Endothelial cell of umbilical vein (primary cell): Measurements from ENCODE around the gene BPHL. TPM values are rescaled to one million over a fixed set of nuclear protein-coding genes. Genes with fewer than 3 reads are reported as not detected.

ENCODE experiments used
- BruUV-seq: library from RNA; stranded (reverse); fragments of 400-500 nt; replicated peaks from 2 replicates; lab custom pipeline; 2021; lab: Mats Ljungman, UMichigan
- CTCF ChIA-PET: fragments of 300-600, 350-600 bp; sonication (Branson Sonifier 250); formaldehyde crosslinking; loops from one replicate; lab custom pipeline; 2021; ENCODE audit warnings: antibody characterized with exemption, inconsistent platforms; lab: Charles Lee
- POLR2A ChIA-PET: fragments of 300-600, 350-600 bp; sonication (Branson Sonifier 250); formaldehyde crosslinking; loops from one replicate; lab custom pipeline; 2021; ENCODE audit warnings: antibody characterized with exemption, inconsistent platforms; lab: Charles Lee
- DNase-seq: peaks from one replicate; pipeline ENCODE4 v3.0.0-alpha.2; 2011; ENCODE audit warnings: low read depth, low spot score
- FAIRE-seq: peaks from 2 replicates; lab custom pipeline; 2011; peaks lifted over from hg19 to GRCh38; lab: Jason Lieb, UNC
- H2AFZ ChIP-seq: 2 replicates; pipeline ENCODE4 v1.6.0; 2012; ENCODE audit warnings: low read depth, low read length, control low read depth, inconsistent platforms
- H3K27ac ChIP-seq: 2 replicates; pipeline ENCODE4 v1.5.1; 2011; ENCODE audit warnings: low read depth, mild to moderate bottlenecking, control low read depth, low read length, moderate library complexity; ENCODE audit not compliant: insufficient read depth
- H3K27me3 ChIP-seq, 2 experiments: 2 replicates each; pipeline versions ENCODE4 v1.6.0 to v1.6.1; 2011; ENCODE audit warnings: low read length in 2 of 2, mixed read lengths in 1 of 2; ENCODE audit not compliant: control insufficient read depth in 2 of 2, insufficient read depth in 2 of 2
- H3K36me3 ChIP-seq, 2 experiments: 2 replicates in 1 of 2; 3 replicates in 1 of 2; pipeline ENCODE4 v1.5.1; 2011; ENCODE audit warnings: low read length in 2 of 2, mild to moderate bottlenecking in 1 of 2, moderate library complexity in 1 of 2; ENCODE audit not compliant: control insufficient read depth in 2 of 2, insufficient read depth in 2 of 2; ENCODE audit errors: extremely low read depth in 1 of 2
- H3K4me1 ChIP-seq: 3 replicates; pipeline ENCODE4 v1.5.1; 2011; ENCODE audit warnings: mild to moderate bottlenecking, low read length; ENCODE audit not compliant: control insufficient read depth, insufficient read depth; ENCODE audit errors: extremely low read depth
- H3K4me2 ChIP-seq: 2 replicates; pipeline ENCODE4 v1.6.1; 2011; ENCODE audit warnings: low read length, control low read depth, mixed read lengths; ENCODE audit not compliant: insufficient read depth
- H3K4me3 ChIP-seq, 3 experiments: fragments of 200-600 bp in 1 of 3; sonication (generic), shearing (Covaris generic) in 1 of 3; replicated peaks in 1 of 3; 2 replicates each; pipeline ENCODE4 v1.5.1; 2011 to 2016; ENCODE audit warnings: control low read depth in 3 of 3, low read length in 3 of 3, mild to moderate bottlenecking in 2 of 3, inconsistent platforms in 1 of 3, low read depth in 1 of 3, moderate library complexity in 1 of 3; ENCODE audit not compliant: insufficient read depth in 1 of 3
- H3K79me2 ChIP-seq: 2 replicates; pipeline ENCODE4 v1.6.0; 2012; ENCODE audit warnings: low read length, inconsistent platforms; ENCODE audit not compliant: control insufficient read depth, insufficient read depth
- H3K9ac ChIP-seq: replicated peaks from 2 replicates; pipeline ENCODE3; 2011; ENCODE audit warnings: low read length, control low read depth; ENCODE audit not compliant: insufficient read depth; ENCODE audit errors: extremely low read depth
- H3K9me1 ChIP-seq: replicated peaks from 3 replicates; pipeline ENCODE4 v1.6.0; 2011; ENCODE audit warnings: mild to moderate bottlenecking, low read length; ENCODE audit not compliant: control insufficient read depth, insufficient read depth; ENCODE audit errors: extremely low read depth
- H3K9me3 ChIP-seq: replicated peaks from 2 replicates; pipeline ENCODE4 v1.5.1; 2012; ENCODE audit warnings: low read length, inconsistent platforms; ENCODE audit not compliant: control insufficient read depth, insufficient read depth
- H4K20me1 ChIP-seq: replicated peaks from 2 replicates; pipeline ENCODE3; 2011; ENCODE audit warnings: mild to moderate bottlenecking, low read length; ENCODE audit not compliant: control insufficient read depth, insufficient read depth; ENCODE audit errors: extremely low read depth
- CTCF ChIP-seq, 2 donors: IDR thresholded peaks; 1 replicate in 1 of 2; 2 replicates in 1 of 2; pipeline ENCODE4 v1.5.1; 2011; ENCODE audit warnings: low read length in 2 of 2, mild to moderate bottlenecking in 2 of 2, moderate library complexity in 2 of 2, control low read depth in 1 of 2, inconsistent platforms in 1 of 2, low read depth in 1 of 2; ENCODE audit not compliant: insufficient read depth in 1 of 2; ENCODE audit errors: extremely low read depth in 1 of 2
- EZH2 ChIP-seq: IDR thresholded peaks from 2 replicates; pipeline ENCODE4 v1.6.1; 2012; ENCODE audit warnings: borderline replicate concordance, low read depth, mild to moderate bottlenecking, moderate library complexity, low read length, inconsistent platforms; ENCODE audit not compliant: severe bottlenecking
- FOS ChIP-seq: IDR thresholded peaks from 2 replicates; pipeline ENCODE4 v1.6.1; 2011; ENCODE audit warnings: mild to moderate bottlenecking, low read length, moderate library complexity, borderline replicate concordance; ENCODE audit not compliant: insufficient read depth
- GATA2 ChIP-seq: IDR thresholded peaks from 2 replicates; pipeline ENCODE4 v1.7.0; 2011; ENCODE audit warnings: low read depth, mild to moderate bottlenecking, moderate library complexity, mixed read lengths, low read length; ENCODE audit not compliant: insufficient read length, insufficient read depth
- JUN ChIP-seq: IDR thresholded peaks from 2 replicates; pipeline ENCODE4 v1.6.1; 2011; ENCODE audit warnings: borderline replicate concordance, low read depth; ENCODE audit not compliant: insufficient read length, insufficient read depth
- MAX ChIP-seq: IDR thresholded peaks from 2 replicates; pipeline ENCODE4 v1.6.1; 2011; ENCODE audit not compliant: insufficient read depth, insufficient read length
- MYC ChIP-seq: IDR thresholded peaks from one replicate; pipeline ENCODE4 v1.6.1; 2011; ENCODE audit warnings: mild to moderate bottlenecking, low read depth, low read length
- POLR2A ChIP-seq: IDR thresholded peaks from 2 replicates; pipeline ENCODE4 v1.6.1; 2012; ENCODE audit warnings: low read depth, mild to moderate bottlenecking, control low read depth, low read length
- POLR2AphosphoS5 ChIP-seq: IDR thresholded peaks from 2 replicates; pipeline ENCODE4 v1.6.1; 2012; ENCODE audit warnings: low read depth, mild to moderate bottlenecking, control low read depth, low read length, moderate library complexity; ENCODE audit not compliant: insufficient read depth
- dilution Hi-C: fragments of 300-500 bp; cut with MboI; formaldehyde crosslinking; loops from one replicate; pipeline ENCODE4 v1.15.0; 2019; ENCODE audit warnings: low sequenced_read_pairs; ENCODE audit not compliant: extremely low pct_ligation_motif_present
- intact Hi-C: fragments of 100-400 bp; cut with micrococcal nuclease; formaldehyde crosslinking; loops from one replicate; pipeline ENCODE4 v1.10.0; 2022
- polyA plus RNA-seq, 4 experiments: library from polyadenylated mRNA; depleted of rRNA in 3 of 4; stranded (reverse) in 3 of 4; unstranded in 1 of 4; fragments of >200 nt; gene quantifications; 2 replicates each; pipeline versions ENCODE4 v1.2.1 to v1.2.3, GENCODE V29; 2011 to 2012; ENCODE audit warnings: missing spikeins in 1 of 4
- total RNA-seq: library from RNA; stranded (reverse); gene quantifications from 2 replicates; pipeline ENCODE4 v1.2.3, GENCODE V29; 2021

Gene BPHL
- total and polyA plus RNA-seq, 2 donors (not counting 3 experiments of a cell fraction or from before 2014, with no cell fraction given) = 12.3 to 14.8 TPM

GRCh38 chr6:3186974-3187382 lies 68.5 kb downstream of the BPHL start:
- intact Hi-C loops = no loop called here
- no peak for TF ChIP-seq FOS
- no peak for TF ChIP-seq JUN
- no peak for TF ChIP-seq POLR2AphosphoS5
- no peak for TF ChIP-seq MAX
- TF ChIP-seq GATA2 = no peak
- TF ChIP-seq POLR2A = no peak
- TF ChIP-seq MYC = no peak
- TF ChIP-seq CTCF (IDR thresholded peaks at IDR 0.05; ENCODE audit: extremely low read depth in 1 of 2, insufficient read depth in 1 of 2, low read depth in 1 of 2, low read length in 2 of 2) = no peak
- no peak for TF ChIP-seq EZH2
- DNase-seq (no peak), FAIRE-seq (no peak)
- H3K9me3 ChIP-seq = no peaks in the 10 kb centered on the region
- no peak overlapping the region for H2AFZ ChIP-seq
- H4K20me1 ChIP-seq = no peaks in the 10 kb centered on the region
- BruUV-seq = no TSS peak
- ChIA-PET POLR2A (no interaction called here), CTCF (interaction anchor here (0.6 to 1.5 kb wide), 3 partner anchors 11 to 475 kb away, joined by 3 to 4 read pairs (median 3); no protein-coding TSS in a partner anchor)
- no peak overlapping the region for H3K9ac ChIP-seq
- dilution Hi-C loops = no loop called here
- no peak overlapping the region for H3K27ac ChIP-seq
- H3K4me2 ChIP-seq = no peak overlapping the region
- H3K27me3 ChIP-seq = peaks cover 10 to 17% of the 10 kb centered on the region in 2 experiments
- H3K36me3 ChIP-seq = no peaks in the 10 kb centered on the region
- no peaks in the 10 kb centered on the region for H3K9me1 ChIP-seq
- no peak overlapping the region for H3K4me3 ChIP-seq
- no peaks in the 10 kb centered on the region for H3K4me1 ChIP-seq
- no peaks in the 10 kb centered on the region for H3K79me2 ChIP-seq
